ENCODE data around the gene NUB1.

DNA sequence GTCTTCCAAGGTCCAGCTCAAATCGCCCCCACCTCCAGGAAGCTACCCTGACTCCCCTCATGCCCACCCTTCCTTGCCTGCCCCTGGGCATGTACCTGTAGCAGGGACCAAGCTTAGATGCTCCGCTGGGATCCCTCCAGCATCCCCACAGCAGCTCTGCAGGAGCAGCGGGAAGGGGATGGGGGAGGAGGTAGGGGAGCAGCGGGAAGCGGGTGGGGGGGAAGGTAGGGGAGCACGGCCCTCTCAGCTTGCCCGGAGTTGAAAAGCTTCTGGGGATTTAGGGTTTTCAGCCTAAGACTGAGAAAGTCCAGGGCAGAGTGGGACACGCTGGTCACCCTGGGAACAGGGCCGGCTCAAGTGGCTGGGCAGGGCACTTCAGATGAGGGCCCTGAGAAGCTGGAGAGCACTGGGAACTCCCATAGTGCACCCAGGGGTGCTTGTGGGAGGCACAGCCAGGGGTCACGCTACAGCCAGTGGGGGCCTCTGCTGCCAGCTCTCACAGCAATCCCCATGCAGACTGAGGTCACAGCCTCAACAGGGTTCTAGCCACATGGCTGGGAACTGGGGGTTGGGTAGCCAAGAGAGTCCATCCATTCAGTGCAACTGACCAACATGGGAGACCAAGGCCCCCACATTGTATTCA lies 54.8 kb downstream of the NUB1 start:
- no peak for TF ChIP-seq EZH2 (IDR thresholded peaks at IDR 0.05; ENCODE audit: low read length)
- TF ChIP-seq, protein P1, sequence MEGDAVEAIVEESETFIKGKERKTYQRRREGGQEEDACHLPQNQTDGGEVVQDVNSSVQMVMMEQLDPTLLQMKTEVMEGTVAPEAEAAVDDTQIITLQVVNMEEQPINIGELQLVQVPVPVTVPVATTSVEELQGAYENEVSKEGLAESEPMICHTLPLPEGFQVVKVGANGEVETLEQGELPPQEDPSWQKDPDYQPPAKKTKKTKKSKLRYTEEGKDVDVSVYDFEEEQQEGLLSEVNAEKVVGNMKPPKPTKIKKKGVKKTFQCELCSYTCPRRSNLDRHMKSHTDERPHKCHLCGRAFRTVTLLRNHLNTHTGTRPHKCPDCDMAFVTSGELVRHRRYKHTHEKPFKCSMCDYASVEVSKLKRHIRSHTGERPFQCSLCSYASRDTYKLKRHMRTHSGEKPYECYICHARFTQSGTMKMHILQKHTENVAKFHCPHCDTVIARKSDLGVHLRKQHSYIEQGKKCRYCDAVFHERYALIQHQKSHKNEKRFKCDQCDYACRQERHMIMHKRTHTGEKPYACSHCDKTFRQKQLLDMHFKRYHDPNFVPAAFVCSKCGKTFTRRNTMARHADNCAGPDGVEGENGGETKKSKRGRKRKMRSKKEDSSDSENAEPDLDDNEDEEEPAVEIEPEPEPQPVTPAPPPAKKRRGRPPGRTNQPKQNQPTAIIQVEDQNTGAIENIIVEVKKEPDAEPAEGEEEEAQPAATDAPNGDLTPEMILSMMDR (optimal IDR thresholded peaks at IDR 0.05 in 1 of 3, IDR thresholded peaks at IDR 0.05 in 1 of 3, conservative IDR thresholded peaks at IDR 0.05 in 1 of 3; ENCODE audit: extremely low read depth in 1 of 3, insufficient read depth in 2 of 3, low read length in 3 of 3): no peak
